Endothelial cell of umbilical vein (primary cell): ENCODE measurements around the gene NT5DC4. TPM values are rescaled to one million over a fixed set of nuclear protein-coding genes. Genes with fewer than 3 reads are reported as not detected.

Experiments used
- BruUV-seq: library from RNA; stranded (reverse); fragments of 400-500 nt; replicated peaks from 2 replicates; lab custom pipeline; 2021; lab: Mats Ljungman, UMichigan
- CTCF ChIA-PET: fragments of 300-600, 350-600 bp; sonication (Branson Sonifier 250); formaldehyde crosslinking; loops from one replicate; lab custom pipeline; 2021; ENCODE audit warnings: antibody characterized with exemption, inconsistent platforms; lab: Charles Lee
- POLR2A ChIA-PET: fragments of 300-600, 350-600 bp; sonication (Branson Sonifier 250); formaldehyde crosslinking; loops from one replicate; lab custom pipeline; 2021; ENCODE audit warnings: antibody characterized with exemption, inconsistent platforms; lab: Charles Lee
- DNase-seq: peaks from one replicate; pipeline ENCODE4 v3.0.0-alpha.2; 2011; ENCODE audit warnings: low read depth, low spot score
- FAIRE-seq: peaks from 2 replicates; lab custom pipeline; 2011; peaks lifted over from hg19 to GRCh38; lab: Jason Lieb, UNC
- H2AFZ ChIP-seq: 2 replicates; pipeline ENCODE4 v1.6.0; 2012; ENCODE audit warnings: low read depth, low read length, control low read depth, inconsistent platforms
- H3K27ac ChIP-seq: 2 replicates; pipeline ENCODE4 v1.5.1; 2011; ENCODE audit warnings: low read depth, mild to moderate bottlenecking, control low read depth, low read length, moderate library complexity; ENCODE audit not compliant: insufficient read depth
- H3K27me3 ChIP-seq, 2 experiments: 2 replicates each; pipeline versions ENCODE4 v1.6.0 to v1.6.1; 2011; ENCODE audit warnings: low read length in 2 of 2, mixed read lengths in 1 of 2; ENCODE audit not compliant: control insufficient read depth in 2 of 2, insufficient read depth in 2 of 2
- H3K36me3 ChIP-seq, 2 experiments: 2 replicates in 1 of 2; 3 replicates in 1 of 2; pipeline ENCODE4 v1.5.1; 2011; ENCODE audit warnings: low read length in 2 of 2, mild to moderate bottlenecking in 1 of 2, moderate library complexity in 1 of 2; ENCODE audit not compliant: control insufficient read depth in 2 of 2, insufficient read depth in 2 of 2; ENCODE audit errors: extremely low read depth in 1 of 2
- H3K4me1 ChIP-seq: 3 replicates; pipeline ENCODE4 v1.5.1; 2011; ENCODE audit warnings: mild to moderate bottlenecking, low read length; ENCODE audit not compliant: control insufficient read depth, insufficient read depth; ENCODE audit errors: extremely low read depth
- H3K4me2 ChIP-seq: 2 replicates; pipeline ENCODE4 v1.6.1; 2011; ENCODE audit warnings: low read length, control low read depth, mixed read lengths; ENCODE audit not compliant: insufficient read depth
- H3K4me3 ChIP-seq, 3 experiments: fragments of 200-600 bp in 1 of 3; sonication (generic), shearing (Covaris generic) in 1 of 3; replicated peaks in 1 of 3; 2 replicates each; pipeline ENCODE4 v1.5.1; 2011 to 2016; ENCODE audit warnings: control low read depth in 3 of 3, low read length in 3 of 3, mild to moderate bottlenecking in 2 of 3, inconsistent platforms in 1 of 3, low read depth in 1 of 3, moderate library complexity in 1 of 3; ENCODE audit not compliant: insufficient read depth in 1 of 3
- H3K79me2 ChIP-seq: 2 replicates; pipeline ENCODE4 v1.6.0; 2012; ENCODE audit warnings: low read length, inconsistent platforms; ENCODE audit not compliant: control insufficient read depth, insufficient read depth
- H3K9ac ChIP-seq: replicated peaks from 2 replicates; pipeline ENCODE3; 2011; ENCODE audit warnings: low read length, control low read depth; ENCODE audit not compliant: insufficient read depth; ENCODE audit errors: extremely low read depth
- H3K9me1 ChIP-seq: replicated peaks from 3 replicates; pipeline ENCODE4 v1.6.0; 2011; ENCODE audit warnings: mild to moderate bottlenecking, low read length; ENCODE audit not compliant: control insufficient read depth, insufficient read depth; ENCODE audit errors: extremely low read depth
- H3K9me3 ChIP-seq: replicated peaks from 2 replicates; pipeline ENCODE4 v1.5.1; 2012; ENCODE audit warnings: low read length, inconsistent platforms; ENCODE audit not compliant: control insufficient read depth, insufficient read depth
- H4K20me1 ChIP-seq: replicated peaks from 2 replicates; pipeline ENCODE3; 2011; ENCODE audit warnings: mild to moderate bottlenecking, low read length; ENCODE audit not compliant: control insufficient read depth, insufficient read depth; ENCODE audit errors: extremely low read depth
- CTCF ChIP-seq, 2 donors: IDR thresholded peaks; 1 replicate in 1 of 2; 2 replicates in 1 of 2; pipeline ENCODE4 v1.5.1; 2011; ENCODE audit warnings: low read length in 2 of 2, mild to moderate bottlenecking in 2 of 2, moderate library complexity in 2 of 2, control low read depth in 1 of 2, inconsistent platforms in 1 of 2, low read depth in 1 of 2; ENCODE audit not compliant: insufficient read depth in 1 of 2; ENCODE audit errors: extremely low read depth in 1 of 2
- EZH2 ChIP-seq: IDR thresholded peaks from 2 replicates; pipeline ENCODE4 v1.6.1; 2012; ENCODE audit warnings: borderline replicate concordance, low read depth, mild to moderate bottlenecking, moderate library complexity, low read length, inconsistent platforms; ENCODE audit not compliant: severe bottlenecking
- FOS ChIP-seq: IDR thresholded peaks from 2 replicates; pipeline ENCODE4 v1.6.1; 2011; ENCODE audit warnings: mild to moderate bottlenecking, low read length, moderate library complexity, borderline replicate concordance; ENCODE audit not compliant: insufficient read depth
- GATA2 ChIP-seq: IDR thresholded peaks from 2 replicates; pipeline ENCODE4 v1.7.0; 2011; ENCODE audit warnings: low read depth, mild to moderate bottlenecking, moderate library complexity, mixed read lengths, low read length; ENCODE audit not compliant: insufficient read length, insufficient read depth
- JUN ChIP-seq: IDR thresholded peaks from 2 replicates; pipeline ENCODE4 v1.6.1; 2011; ENCODE audit warnings: borderline replicate concordance, low read depth; ENCODE audit not compliant: insufficient read length, insufficient read depth
- MAX ChIP-seq: IDR thresholded peaks from 2 replicates; pipeline ENCODE4 v1.6.1; 2011; ENCODE audit not compliant: insufficient read depth, insufficient read length
- MYC ChIP-seq: IDR thresholded peaks from one replicate; pipeline ENCODE4 v1.6.1; 2011; ENCODE audit warnings: mild to moderate bottlenecking, low read depth, low read length
- POLR2A ChIP-seq: IDR thresholded peaks from 2 replicates; pipeline ENCODE4 v1.6.1; 2012; ENCODE audit warnings: low read depth, mild to moderate bottlenecking, control low read depth, low read length
- POLR2AphosphoS5 ChIP-seq: IDR thresholded peaks from 2 replicates; pipeline ENCODE4 v1.6.1; 2012; ENCODE audit warnings: low read depth, mild to moderate bottlenecking, control low read depth, low read length, moderate library complexity; ENCODE audit not compliant: insufficient read depth
- dilution Hi-C: fragments of 300-500 bp; cut with MboI; formaldehyde crosslinking; loops from one replicate; pipeline ENCODE4 v1.15.0; 2019; ENCODE audit warnings: low sequenced_read_pairs; ENCODE audit not compliant: extremely low pct_ligation_motif_present
- intact Hi-C: fragments of 100-400 bp; cut with micrococcal nuclease; formaldehyde crosslinking; loops from one replicate; pipeline ENCODE4 v1.10.0; 2022
- polyA plus RNA-seq, 4 experiments: library from polyadenylated mRNA; depleted of rRNA in 3 of 4; stranded (reverse) in 3 of 4; unstranded in 1 of 4; fragments of >200 nt; gene quantifications; 2 replicates each; pipeline versions ENCODE4 v1.2.1 to v1.2.3, GENCODE V29; 2011 to 2012; ENCODE audit warnings: missing spikeins in 1 of 4
- total RNA-seq: library from RNA; stranded (reverse); gene quantifications from 2 replicates; pipeline ENCODE4 v1.2.3, GENCODE V29; 2021

NT5DC4 gene
- total and polyA plus RNA-seq, 2 donors (not counting 3 experiments of a cell fraction or from before 2014, with no cell fraction given): not detected

GRCh38 chr2:112680666-112681101 is 40.1 kb upstream of the NT5DC4 start:
- Histone ChIP-seq H3K79me2 (no peaks in the 10 kb centered on the region), H3K9ac (no peak overlapping the region), H3K27me3 (no peaks in the 10 kb centered on the region), H3K27ac (no peak overlapping the region), H3K4me1 (peaks cover 14% of the 10 kb centered on the region), H3K36me3 (no peaks in the 10 kb centered on the region), H4K20me1 (no peaks in the 10 kb centered on the region), H3K9me3 (no peaks in the 10 kb centered on the region), H3K4me3 (no peak overlapping the region), H2AFZ (no peak overlapping the region), H3K4me2 (no peak overlapping the region), H3K9me1 (no peaks in the 10 kb centered on the region)
- CTCF ChIA-PET: interaction anchor here (2.3 kb wide), 1 partner anchor 10 kb away, joined by 9 read pairs; no protein-coding TSS in a partner anchor
- FAIRE-seq (no peak), DNase-seq (no peak)
- POLR2A ChIA-PET: no interaction called here
- dilution Hi-C loops: no loop called here
- TF ChIP-seq EZH2 (no peak), CTCF (IDR thresholded peaks at IDR 0.05; ENCODE audit: extremely low read depth in 1 of 2, insufficient read depth in 1 of 2, low read depth in 1 of 2, low read length in 2 of 2) (no peak), FOS (no peak), MAX (no peak), GATA2 (no peak), POLR2AphosphoS5 (no peak), MYC (no peak), POLR2A (no peak), JUN (no peak)
- intact Hi-C loops: no loop called here
- BruUV-seq: no TSS peak
